ENCODE results near the gene INAFM2.

Gene INAFM2

DNA sequence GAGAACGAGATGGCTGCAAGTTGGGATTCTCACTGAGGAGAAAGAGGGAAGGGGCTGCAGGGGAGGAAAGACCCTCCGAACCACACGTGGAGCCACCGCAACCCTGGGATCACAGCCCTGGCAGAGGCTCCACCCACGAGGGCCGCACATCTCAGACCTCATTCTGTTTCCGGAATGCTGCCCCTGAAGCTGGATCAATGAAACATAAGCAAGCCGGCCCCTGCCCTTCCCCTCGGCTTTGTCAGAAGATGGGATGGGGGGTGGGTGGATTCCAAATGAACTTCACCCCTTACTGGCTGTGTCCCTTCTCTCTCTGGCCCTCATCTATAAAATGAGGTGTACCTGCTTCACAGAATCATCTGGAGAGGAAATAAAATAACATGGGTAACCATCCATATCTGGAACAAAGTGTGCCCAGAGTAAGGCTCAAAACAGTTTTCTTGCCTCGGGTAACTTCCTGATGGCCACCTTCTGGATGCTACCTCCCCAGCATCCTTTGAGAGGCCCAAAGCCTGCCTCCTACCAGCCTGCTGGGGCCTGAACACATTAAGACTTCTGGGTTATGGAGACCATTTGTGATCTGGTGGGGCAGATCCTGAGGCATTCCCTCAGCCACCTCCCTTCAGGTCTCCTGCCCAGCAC, 21.9 kb downstream of the INAFM2 start:
- DNase-seq = no peak

DNA sequence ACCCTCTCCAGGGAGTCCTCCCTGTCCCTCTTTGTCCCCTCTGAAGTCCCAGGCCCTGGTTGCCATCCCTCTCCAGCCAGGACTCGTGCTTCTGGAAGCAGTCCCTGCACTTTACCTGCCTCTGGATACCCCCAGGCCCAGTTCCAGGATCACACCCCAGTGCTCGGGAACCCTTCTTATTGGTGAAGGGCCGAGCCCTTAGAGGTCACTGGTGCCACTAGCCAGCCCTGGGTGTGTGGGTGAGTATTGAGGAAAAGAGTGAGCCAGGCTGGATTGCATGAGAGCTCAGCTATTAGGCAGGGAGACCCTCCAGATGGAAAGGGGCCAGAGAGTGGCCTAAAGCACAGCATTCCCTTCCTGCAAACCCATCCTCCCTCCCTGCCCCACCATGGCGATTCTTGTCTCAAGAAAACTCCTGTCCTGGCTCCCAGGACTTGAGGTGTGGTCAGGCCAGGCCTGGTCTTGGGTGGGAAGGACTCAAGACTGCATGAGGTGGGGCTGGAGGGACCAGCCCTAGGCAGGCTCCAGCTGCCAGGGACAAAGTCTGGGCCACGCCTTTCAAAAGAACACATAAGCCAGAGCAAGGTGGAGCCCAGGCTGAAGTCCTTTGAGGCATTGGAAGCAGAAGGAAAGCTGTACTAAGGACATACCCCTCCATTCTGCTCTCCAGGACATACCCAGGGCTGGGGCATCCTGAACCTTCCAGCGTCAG, 22.5 kb downstream of the INAFM2 start:
- no peak for DNase-seq

DNA sequence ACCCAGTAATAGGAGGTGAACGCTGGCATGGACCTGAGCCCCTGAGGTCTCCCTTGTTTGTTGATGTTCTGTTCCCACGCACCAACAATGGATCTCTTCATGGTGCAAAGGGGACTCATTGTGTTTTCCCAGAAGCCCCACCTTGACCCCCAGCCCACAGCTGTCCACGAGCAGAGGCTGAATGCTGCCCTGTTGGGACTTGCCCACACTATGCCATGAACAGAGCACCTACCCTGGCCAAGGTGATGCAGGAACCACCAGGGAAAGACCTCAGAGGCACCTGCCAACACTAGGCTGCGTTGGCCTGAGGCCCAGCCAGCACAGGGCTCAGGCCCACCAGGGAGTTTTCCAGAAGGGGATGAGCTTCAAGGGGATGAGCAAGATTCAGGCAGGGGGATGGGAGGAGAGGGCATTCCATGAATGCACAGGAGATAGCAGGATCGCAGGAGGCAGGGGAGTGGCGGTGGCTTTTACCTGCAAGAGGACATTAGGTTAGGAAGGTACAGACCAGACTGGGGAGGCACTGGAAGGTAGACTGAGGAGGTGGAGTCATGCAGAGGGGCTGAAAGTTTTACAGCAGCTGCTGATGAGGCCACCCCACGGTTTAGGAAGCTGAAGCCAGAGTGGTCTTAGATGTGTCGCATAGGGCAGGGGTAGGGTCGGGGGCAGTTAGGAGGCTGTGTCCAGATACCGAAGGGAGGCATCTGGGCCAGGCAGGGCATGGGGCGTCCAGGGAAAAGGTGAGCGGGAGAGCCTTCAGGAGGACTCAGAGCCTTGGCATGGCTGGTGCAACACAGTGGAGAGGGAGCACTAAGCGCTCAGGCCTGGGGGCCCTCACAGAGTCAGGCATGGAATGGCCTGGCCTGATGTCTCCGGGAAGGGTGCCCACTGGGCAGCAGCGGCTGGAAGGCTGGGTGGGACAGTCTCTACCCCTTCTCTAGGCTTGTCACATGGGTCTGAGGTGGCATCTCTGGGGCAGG, 23.4 kb downstream of the INAFM2 start:
- DNase-seq = no peak

DNA sequence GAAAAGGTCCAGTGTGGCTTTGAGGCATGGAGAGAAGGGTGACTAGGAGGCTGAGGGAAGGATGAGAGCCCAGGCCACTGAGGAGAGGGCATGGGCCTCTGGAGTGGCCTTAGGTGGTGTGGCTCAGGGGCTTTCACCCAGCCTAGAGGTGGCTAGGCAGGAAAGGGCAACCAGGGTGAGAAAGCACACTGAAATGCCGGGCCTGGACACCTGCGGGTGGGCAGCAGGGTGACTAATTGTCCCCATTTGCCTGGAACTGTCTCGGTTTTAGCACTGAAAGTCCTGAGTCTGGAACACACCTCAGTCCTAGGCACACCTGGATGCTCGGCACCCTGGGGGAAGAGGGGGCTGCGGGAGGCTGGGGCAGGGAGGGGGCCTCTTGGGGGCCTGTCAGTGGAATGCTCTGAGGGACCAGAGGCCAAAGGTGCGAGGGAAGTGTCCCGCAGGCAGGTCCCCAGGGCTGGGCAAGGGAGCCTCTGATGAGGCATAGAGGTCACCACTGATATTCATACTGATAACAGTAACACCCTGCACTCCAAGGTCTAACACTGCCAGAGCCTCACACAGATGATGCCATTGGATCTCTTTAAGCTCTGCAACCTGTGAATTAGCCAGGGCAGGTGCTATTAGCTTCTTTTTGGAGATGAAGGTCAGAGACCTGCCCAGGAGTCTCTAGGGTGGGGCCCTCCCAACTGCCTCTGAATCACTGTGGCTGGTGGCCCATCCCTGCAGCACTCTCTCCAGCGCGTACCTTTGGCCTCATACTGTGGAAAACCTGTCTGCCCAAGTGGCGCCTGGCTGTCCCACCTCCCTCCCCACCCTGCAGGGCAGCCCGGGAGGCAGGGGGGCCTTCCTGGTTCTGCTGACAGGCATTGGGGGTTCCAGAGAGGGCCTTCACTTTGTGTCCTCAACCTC, 24.3 kb downstream of the INAFM2 start:
- no peak for DNase-seq

DNA sequence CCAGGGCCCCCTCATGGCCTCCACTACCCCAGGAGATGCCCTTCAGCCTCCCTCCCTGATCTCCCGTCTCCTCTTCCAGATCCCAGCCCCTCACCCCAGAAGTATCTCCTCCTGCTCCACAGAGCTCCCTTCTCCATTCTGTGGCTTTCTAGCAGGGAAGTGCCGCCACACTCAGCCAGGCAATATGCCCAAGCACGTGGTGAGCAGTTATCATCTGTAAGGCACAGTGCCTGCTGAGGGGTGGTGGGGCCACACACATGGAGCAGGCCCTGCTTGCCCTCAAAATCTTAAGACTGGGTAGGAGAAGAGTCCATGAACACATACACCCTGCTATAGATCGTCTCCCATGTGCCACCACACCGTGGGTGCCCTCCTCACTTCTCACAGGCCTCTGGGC, 25.0 kb downstream of the INAFM2 start:
- DNase-seq = no peak

DNA sequence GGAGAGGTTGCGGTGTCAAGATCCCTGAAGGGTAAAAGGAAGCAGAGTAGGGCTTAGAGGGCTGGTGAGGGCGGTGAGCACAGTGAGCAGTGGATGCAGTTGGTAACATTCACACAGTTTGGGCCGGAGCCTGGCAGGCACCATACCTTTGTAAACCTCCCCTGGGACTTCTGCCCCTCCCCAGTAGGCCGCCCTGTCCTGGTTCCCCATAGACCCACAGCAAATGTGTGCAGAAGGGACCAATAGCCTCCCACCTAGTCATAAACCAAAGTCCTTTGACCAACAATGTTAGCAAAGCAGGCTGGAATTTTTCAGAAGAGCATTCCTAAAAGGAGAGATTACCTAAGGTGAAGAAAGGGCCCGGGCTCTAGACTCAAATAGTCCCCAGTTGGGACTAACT, 25.7 kb downstream of the INAFM2 start:
- DNase-seq = no peak

DNA sequence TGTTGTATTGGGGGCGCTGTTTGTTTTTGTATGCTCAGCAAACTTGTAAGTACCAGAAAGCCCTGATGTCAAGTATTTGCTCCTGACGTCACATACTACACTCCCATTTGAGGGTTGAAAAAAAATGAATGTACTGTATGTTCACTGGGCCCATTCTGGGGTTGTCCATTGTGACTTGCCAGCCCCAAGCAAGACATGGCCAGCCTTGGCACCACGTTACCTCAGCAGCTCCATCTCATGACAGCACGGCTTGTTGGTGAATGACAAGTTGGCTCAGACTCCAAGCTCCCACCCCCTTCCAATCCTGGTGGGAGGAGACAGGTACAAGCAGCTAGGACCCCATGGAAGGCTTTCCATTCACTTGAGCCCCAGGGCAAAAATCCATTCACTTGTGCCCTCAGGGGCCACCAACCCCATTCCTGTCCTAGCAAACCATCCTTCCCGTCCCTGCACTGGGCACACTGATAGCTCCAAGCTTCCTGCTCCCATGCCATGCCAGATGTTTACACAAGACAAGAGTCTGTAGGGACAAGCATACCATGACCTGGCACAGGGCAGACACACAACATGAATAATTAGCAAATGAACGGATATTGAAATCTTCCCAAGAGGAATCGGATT, 28.9 kb downstream of the INAFM2 start:
- no peak for DNase-seq

DNA sequence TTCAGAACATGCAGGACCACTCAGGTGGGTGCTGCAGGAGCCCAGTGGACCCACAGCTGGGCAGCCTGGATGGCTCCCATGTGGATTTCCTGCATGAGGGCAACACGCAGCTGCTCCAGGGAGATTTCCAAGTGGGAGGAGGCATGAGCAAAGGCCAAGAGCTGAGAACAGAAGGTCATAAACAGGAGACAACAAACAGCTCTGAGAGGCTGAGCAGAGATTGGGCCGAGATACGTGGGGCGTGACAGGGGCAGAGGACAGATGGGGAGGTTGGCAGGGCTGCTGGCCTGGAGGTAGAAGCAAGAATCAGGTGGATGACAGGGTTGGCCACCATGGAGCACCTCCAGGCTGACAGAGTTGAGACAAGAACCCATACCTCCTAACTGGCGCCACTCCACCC, 30.2 kb downstream of the INAFM2 start:
- no peak for DNase-seq

DNA sequence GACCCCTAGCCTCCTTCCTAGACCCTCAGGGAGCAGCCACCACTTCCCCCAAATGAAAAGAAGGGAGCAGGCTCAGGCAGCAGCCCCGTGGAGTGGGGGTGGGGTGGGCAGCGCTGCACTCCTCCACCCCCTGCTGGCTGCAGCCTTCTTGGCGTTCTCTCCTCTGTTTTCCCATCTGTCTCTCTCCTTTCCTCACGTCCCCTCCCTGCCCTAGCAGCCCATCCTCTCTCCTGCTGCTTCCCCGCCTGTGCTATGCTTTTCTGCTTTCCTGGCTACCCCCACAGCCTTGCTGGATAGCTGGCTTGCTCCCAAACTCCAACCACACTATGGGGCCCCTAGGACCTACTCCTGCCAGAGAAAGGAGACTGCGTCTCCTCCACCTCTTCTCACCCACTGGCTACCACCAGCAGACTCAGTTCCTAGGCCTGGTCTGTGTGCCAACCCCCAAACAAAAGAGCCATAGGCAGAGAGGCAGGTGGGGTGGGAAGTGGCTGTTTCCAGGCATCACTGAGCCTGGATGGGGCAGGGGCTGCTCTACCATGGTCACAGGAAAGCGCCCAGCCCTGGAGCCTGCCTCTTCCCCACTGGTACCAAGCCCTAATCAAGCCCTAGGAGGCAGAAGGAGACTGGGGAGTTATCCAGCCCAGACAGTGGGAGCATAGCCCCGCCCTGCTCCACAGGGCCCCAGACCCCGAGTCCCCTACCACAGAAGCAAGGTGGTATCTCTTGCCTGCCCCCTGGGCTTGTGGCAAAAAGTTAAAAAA, 31.1 kb downstream of the INAFM2 start:
- DNase-seq = no peak

DNA sequence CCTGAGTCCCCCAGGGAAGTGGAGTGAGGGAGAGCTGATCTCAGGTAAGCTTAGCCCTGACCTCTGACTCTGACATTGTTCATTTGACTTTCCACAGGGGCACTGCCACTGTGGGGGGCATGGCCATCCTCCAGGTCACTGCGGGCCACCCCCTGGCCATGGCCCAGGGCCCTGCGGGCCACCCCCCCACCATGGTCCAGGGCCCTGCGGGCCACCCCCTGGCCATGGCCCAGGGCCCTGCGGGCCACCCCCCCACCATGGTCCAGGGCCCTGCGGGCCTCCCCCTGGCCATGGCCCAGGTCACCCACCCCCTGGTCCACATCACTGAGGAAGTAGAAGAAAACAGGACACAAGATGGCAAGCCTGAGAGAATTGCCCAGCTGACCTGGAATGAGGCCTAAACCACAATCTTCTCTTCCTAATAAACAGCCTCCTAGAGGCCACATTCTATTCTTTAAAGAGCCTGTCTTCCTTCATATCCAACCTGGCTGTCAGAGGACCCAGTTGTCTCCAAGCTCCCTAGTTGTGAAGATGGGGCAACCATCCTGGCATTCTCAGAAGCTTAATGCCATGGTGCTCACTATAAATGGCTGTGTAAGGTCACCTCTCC, 32.6 kb downstream of the INAFM2 start:
- no peak for DNase-seq

DNA sequence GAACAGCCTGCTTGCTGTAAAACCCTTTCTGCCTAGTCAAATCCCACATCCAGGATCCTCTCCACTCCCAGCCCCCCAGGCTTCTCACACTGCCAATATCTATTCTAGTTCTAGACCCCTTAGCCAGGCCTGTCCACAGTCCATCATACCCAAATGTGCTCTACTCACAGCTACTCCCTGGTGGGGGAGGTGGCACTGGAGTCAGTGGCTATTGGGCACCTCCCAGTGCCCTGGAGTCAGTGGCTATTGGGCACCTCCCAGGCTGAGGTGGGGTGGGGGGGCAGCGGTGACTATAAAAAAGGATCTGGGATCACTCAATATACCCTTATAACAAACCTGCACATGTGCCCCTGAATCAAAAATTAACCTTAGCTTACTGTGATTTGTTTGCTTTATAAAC, 33.8 kb downstream of the INAFM2 start:
- no peak for DNase-seq

DNA sequence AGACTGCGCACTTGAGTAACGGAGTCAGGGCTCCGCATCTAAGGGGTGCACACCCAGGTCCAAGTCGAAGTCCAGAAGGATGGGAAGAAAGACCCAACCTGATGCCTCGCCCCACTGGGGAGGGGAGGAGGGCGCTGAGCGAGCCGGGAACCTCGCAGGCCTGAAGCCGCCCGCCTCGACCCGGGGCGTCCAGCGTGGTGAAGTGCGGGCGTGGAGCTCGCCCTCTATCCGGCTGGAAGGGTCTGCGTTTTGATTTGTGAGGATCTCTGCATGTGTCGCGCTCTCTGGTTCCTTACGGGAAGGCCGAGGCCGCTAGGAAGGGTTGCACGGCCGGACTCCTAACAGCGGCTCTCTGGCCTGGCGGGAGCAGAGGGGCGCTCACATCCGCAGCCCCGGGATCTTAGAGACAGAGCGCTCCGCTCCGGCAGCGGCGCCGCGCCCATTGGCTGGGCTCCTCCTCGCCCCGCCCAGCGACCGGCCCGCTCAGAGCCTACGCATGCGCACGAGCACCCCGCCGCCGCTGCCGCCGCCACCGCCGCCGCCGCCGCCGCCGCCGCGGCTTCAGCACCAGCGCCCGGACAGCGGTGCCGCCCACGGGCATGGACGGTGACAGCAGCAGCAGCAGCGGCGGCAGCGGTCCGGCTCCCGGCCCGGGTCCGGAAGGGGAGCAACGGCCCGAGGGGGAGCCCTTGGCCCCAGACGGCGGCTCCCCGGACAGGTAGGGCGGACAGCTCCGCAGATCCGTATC, 34.4 kb downstream of the INAFM2 start, which contains the start of gene DISP2:
TSS of gene DISP2 (plus strand) at position 497 of the 748 bp plus-strand sequence. CDS start at position 600, 103 bp downstream.
- DNase-seq = peak; percentile 82

DNA sequence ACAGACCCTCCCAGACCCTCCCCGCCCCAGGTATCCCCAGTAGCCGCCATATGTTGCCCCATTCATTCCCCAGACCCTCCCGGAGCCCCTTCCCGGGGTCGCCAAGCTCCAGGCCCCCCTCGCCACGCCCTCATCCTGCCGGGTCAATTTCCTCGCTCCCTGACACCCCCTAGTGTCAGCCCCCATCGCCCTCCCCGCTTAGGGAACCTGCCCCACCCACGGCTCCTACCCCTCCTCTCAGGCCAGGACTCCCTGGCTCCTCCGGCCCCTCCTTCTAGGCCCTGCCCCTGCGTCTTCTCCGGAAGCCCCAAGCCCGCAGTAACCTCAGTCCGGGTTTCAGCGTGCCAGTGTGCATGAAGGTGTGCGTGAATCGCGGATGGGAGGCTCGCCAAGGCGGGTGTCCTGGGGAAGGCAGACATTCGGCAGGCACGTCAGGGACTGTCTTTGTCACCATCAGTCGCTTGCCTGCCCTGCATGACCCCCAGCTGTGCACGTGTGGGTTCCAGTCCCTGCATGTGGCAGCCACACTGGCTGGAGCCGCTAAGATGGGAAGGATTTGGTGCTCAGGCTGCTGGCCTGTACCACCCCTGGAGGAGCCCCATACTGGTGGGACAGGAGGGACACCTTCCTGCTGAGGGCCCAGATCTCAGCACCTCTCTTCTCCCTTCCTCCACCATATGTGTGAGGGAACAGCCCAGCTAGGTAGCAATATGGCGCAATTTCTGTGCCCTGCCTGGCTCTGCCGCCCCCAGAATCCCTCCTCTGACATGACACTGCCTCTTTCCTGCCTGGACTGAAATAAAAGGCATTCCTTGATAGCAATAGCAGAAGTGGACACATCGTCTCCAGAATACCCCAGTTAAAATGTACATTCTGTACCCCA, 35.2 kb downstream of the INAFM2 start:
- no peak for DNase-seq

DNA sequence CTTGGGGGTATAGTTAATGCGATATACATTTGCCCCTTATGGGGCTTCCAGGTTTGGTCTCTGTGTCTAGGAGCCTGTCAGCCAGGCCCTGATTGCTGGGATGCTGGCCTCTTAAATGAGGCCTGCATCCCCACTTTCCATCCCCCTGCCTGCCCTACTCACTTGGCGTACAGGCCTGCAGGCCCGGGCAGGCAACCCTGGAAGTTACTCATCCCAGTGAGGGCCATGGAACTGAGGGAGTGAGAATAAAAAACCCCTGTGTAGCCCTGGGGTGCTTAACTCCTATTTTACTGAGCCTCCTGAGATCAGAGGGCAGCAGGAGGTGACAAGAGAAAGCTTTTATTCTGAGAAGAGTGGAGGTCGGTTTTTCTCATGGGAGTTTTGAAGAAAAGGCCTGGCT, 36.5 kb downstream of the INAFM2 start:
- DNase-seq = no peak

DNA sequence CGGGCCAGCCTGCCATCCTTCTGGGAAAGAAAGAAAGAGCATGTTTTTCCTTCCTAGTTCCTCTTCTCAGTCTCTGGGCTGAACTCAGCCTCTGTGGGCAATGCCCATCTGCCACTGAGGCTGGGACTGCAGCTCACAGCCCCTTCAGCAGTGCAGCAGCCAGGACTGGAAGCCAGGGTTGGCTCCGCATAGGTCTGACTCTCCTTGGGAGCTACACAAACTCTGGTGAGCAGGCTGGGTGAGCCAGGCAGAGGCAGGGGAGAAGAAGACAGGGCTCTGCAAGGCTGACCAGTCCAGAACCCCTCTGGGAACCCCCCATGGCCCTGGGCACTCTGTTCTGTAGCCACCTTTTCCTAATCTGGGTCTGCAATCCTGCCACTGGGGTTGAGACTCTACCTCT, 38.1 kb downstream of the INAFM2 start:
- no peak for DNase-seq

DNA sequence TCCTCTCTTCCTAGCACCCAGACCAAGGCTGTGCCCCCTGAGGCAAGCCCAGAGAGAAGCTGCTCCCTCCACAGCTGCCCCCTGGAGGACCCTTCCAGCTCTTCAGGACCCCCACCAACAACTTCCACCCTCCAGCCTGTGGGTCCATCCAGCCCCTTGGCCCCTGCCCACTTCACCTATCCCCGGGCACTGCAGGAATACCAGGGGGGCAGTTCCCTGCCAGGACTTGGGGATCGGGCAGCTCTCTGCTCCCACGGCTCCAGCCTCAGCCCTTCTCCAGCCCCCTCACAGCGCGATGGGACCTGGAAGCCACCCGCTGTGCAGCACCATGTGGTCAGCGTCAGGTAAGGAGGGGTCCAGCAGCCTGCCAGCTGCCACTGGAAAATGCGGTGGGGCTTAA, 40.1 kb downstream of the INAFM2 start:
- no peak for DNase-seq

DNA sequence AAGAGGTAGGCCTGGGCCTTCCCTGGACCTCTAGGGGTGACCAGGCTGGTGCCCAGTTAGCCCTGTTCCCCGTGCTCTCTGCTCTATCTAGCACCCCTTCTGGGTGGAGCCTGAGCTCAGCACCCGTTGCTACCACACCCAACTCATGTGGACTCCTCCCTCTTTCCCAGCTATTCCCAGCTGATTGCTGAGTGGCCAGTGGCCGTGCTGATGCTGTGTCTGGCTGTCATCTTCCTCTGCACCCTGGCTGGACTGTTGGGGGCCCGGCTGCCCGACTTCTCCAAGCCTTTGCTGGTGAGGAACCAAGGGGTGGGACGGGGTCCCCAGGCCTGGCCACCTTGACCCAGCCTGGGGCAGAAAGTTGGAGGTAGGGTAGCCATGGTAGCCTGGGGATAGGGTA, 40.8 kb downstream of the INAFM2 start:
- DNase-seq = no peak

DNA sequence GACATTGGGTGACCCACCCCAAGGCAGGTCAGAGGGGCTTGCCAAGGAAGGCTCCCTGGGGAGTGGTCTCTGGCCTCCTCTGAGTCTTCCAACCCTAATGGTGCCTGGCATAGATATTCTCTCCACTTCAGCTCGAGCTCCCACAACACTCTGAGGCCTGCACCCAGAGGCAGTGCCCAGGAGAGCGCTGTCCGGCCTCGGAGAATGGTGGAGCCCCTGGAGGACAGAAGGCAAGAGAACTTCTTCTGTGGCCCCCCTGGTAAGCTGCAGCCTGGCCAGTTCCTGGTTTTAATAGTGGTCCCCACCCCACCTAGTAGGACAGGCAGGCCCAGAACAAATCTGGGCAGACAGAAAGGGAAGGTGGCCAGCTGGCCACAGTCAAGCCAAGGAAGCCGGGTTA, 41.5 kb downstream of the INAFM2 start:
- no peak for DNase-seq
